Measurements from ENCODE around the gene ADRM1. TPM values are rescaled to one million over a fixed set of nuclear protein-coding genes. Genes with fewer than 3 reads are reported as not detected.

ADRM1 gene
- total RNA-seq, 4 donors from 2014 or later: 89.9 to 140 (median 117) TPM

GRCh38 chr20:62326959-62327725 lies 24.3 kb downstream of the ADRM1 start:
- no peak for TF ChIP-seq POLR2A (IDR thresholded peaks at IDR 0.05)
- TF ChIP-seq, protein P1, sequence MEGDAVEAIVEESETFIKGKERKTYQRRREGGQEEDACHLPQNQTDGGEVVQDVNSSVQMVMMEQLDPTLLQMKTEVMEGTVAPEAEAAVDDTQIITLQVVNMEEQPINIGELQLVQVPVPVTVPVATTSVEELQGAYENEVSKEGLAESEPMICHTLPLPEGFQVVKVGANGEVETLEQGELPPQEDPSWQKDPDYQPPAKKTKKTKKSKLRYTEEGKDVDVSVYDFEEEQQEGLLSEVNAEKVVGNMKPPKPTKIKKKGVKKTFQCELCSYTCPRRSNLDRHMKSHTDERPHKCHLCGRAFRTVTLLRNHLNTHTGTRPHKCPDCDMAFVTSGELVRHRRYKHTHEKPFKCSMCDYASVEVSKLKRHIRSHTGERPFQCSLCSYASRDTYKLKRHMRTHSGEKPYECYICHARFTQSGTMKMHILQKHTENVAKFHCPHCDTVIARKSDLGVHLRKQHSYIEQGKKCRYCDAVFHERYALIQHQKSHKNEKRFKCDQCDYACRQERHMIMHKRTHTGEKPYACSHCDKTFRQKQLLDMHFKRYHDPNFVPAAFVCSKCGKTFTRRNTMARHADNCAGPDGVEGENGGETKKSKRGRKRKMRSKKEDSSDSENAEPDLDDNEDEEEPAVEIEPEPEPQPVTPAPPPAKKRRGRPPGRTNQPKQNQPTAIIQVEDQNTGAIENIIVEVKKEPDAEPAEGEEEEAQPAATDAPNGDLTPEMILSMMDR (IDR thresholded peaks at IDR 0.05): no peak
- H3K4me3 ChIP-seq (replicated peaks in 1 of 3): no peak overlapping the region
- no peaks in the 10 kb centered on the region for H3K4me1 ChIP-seq
- WGBS, 2 donors: 91 to 97% methylated on average over 14 to 16 of the region's 30 CpGs
- intact Hi-C loops (cut with DNase I): no loop called here
- peaks cover 80 to 82% of the 10 kb centered on the region in 2 donors for H3K36me3 ChIP-seq
- no peak overlapping the region for H3K27ac ChIP-seq
- no peaks in the 10 kb centered on the region for H3K27me3 ChIP-seq
- H3K9me3 ChIP-seq: no peaks in the 10 kb centered on the region
- DNase-seq: no peak

- no peak for TF ChIP-seq POLR2A (IDR thresholded peaks at IDR 0.05)
- TF ChIP-seq, protein P1 (IDR thresholded peaks at IDR 0.05): no peak
- Histone ChIP-seq H3K4me3 (replicated peaks in 1 of 3) (no peak overlapping the region), H3K36me3 (peaks cover 88% of the 10 kb centered on the region in 2 donors), H3K9me3 (no peaks in the 10 kb centered on the region), H3K27me3 (no peaks in the 10 kb centered on the region), H3K4me1 (no peaks in the 10 kb centered on the region), H3K27ac (no peak overlapping the region)
- WGBS, 2 donors: 88 to 95% methylated on average over 12 to 13 of the region's 33 CpGs
- DNase-seq: no peak
- intact Hi-C loops (cut with DNase I): no loop called here
These were observed 25.1 kb downstream of the ADRM1 start for GRCh38 chr20:62327726-62328495.

GRCh38 chr20:62328684-62329388 lies 26.0 kb downstream of the ADRM1 start:
- Histone ChIP-seq H3K4me1 (no peaks in the 10 kb centered on the region), H3K9me3 (no peaks in the 10 kb centered on the region), H3K27ac (no peak overlapping the region), H3K27me3 (no peaks in the 10 kb centered on the region), H3K4me3 (replicated peaks in 1 of 3) (no peak overlapping the region), H3K36me3 (peaks cover 88 to 90% of the 10 kb centered on the region in 2 donors)
- 94 to 95% methylated on average over 18 to 25 of the region's 26 CpGs for WGBS, 2 donors
- intact Hi-C loops (cut with DNase I): no loop called here
- no peak for DNase-seq
- TF ChIP-seq, protein P1 (IDR thresholded peaks at IDR 0.05): no peak
- no peak for TF ChIP-seq POLR2A (IDR thresholded peaks at IDR 0.05)

DNA sequence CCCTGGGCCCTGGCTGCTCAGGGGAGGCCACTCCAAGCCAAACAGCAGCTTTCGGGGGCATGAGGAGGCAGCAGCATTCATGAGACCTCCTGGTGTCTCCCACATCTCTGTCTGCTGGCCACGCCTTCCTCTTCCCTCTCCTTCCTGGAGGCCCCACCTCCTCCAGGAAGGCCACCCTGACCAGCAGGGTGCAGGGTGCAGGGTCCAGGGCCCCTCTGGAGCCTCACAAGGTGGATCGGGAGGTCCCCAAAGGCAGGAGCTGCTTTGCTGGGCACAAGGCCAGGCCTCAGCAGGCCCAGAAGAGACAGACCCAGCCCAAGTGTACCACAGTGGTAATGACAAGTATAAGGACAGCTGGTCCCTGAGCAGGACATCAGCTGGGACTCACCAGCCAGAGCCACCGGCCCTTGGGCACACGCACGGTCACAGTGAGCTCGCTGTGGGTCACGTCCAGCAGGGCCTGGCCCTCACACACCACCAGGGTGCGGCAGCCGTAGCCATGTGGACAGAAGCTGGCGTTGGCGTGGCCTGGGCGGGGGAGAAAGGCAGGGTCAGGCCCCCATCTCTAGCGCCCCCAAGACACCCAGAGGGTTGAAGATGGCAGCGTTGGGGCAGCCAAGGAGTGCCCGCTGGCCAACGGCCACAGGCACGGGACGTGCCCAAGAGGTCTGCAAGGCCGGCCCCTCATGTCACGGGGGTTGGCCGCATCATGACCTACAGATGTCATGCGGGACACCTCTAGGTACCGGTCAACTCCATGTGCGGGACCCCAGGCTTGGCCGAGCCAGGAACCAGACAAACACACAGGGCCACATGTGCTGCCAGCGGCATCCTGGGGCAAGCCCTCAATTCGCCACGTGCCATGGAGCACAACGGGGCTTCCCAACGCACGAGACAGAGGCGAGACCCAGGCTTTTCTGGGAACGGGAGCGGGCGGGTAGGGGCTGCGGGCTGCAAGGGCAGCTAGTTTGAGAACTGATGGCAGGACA lies 26.9 kb downstream of the ADRM1 start:
- H3K27me3 ChIP-seq: no peaks in the 10 kb centered on the region
- H3K4me3 ChIP-seq (replicated peaks in 1 of 3): no peak overlapping the region
- intact Hi-C loops (cut with DNase I): no loop called here
- no peak overlapping the region for H3K27ac ChIP-seq
- no peaks in the 10 kb centered on the region for H3K4me1 ChIP-seq
- TF ChIP-seq, protein P1 (IDR thresholded peaks at IDR 0.05): no peak
- TF ChIP-seq POLR2A (IDR thresholded peaks at IDR 0.05): no peak
- peaks cover 86 to 89% of the 10 kb centered on the region in 2 donors for H3K36me3 ChIP-seq
- DNase-seq: no peak
- 90 to 96% methylated on average over 12 to 28 of the region's 37 CpGs for WGBS, 2 donors
- H3K9me3 ChIP-seq: no peaks in the 10 kb centered on the region
